Measurements from ENCODE around the gene RPL37.

GRCh38 chr5:40784027-40784653, 50.9 kb downstream of the RPL37 start:
- TF ChIP-seq POLR2A (IDR thresholded peaks at IDR 0.05; ENCODE audit: low read length) (no peak), GATA1 (IDR thresholded peaks at IDR 0.05; ENCODE audit: low read depth, low read length) (no peak)

Measured in erythroblast (primary cell).